Smooth muscle cell of the umbilical artery (primary cell): ENCODE results near the gene RNF151. TPM values are rescaled to one million over a fixed set of nuclear protein-coding genes. Genes with fewer than 3 reads are reported as not detected.

ENCODE experiments used
- total RNA-seq: library from RNA; depleted of rRNA; stranded (reverse); fragments of >200 nt; gene quantifications from 2 replicates; pipeline ENCODE4 v1.2.3, GENCODE V29; 2014

The RNF151 gene, protein sequence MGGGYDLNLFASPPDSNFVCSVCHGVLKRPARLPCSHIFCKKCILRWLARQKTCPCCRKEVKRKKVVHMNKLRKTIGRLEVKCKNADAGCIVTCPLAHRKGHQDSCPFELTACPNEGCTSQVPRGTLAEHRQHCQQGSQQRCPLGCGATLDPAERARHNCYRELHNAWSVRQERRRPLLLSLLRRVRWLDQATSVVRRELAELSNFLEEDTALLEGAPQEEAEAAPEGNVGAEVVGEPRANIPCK
- total RNA-seq, result not detected in 2 replicates

DNA sequence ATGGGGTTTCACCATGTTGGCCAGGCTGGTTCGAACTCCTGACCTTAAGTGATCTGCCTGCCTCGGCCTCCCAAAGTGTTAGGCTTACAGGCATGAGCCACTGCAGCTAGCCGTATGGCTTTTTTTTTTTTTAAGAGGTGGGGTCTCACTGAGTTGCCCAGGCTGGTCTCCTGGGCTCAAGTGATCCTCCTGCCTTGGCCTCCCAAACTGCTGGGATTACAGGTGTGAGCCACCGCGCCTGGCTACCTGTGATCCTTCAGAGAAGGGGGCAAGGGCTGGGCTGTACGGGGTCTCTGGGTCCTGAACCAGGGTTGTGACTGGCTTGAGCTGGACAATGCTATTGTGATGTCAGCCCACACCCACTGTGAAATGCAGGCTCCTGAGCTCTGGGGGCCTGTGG is at the start of gene RNF151:
Gene RNF151, plus strand, starts transcription at position 397 of the 400 bp plus-strand sequence. CDS start 26 bp downstream, outside the sequence.

DNA sequence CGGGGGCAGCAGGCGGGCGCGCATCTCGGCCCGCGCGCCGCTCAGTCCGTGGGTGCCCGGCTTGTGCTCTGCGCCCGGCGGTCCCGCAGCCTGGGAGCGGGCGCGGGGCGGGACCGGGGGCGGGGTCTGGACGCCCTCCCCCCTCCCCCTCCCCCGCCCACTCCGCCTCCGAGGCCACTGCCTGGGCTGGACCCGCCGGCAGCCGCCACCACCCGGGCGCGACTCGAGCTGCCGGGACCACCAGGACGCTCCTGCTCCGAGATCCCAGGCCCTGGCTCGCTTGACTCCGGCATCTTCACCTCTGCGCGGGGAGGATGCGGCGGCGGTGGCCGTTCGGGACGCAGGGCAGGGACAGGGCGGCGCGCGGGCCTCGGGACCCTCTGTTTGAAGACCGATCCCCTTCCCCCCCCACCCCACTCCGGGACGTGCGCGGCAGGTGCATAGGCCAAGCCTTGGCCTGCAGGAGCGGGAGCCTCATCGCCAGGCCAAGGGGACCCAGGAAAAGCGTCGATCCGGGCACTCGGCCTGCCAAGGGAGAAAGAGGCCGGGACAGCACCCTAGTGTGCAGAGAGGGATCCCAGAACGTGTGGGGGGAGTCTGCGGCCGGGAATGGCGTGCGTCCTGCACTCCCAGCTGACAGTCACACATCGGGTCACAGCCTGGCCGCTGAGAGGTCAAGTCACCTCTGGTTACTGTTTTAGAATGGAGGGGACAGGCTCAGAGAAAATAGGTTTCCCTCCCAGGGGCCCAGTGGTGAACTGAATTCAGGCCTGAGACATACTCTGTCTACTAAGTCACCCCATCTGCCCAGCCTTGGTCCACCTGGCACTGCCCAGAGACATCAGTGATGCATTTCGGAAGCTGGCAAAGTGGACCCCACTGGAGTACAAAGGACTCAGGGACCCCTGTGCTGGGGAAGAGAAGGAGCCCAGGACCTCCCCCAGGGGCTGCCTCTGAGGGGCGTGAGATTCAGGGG is 48.0 kb upstream of the RNF151 start, which contains the start of gene HS3ST6:
Gene HS3ST6, minus strand, starts transcription at position 65 of the 976 bp plus-strand sequence. CDS start 92 bp downstream, outside the sequence.

DNA sequence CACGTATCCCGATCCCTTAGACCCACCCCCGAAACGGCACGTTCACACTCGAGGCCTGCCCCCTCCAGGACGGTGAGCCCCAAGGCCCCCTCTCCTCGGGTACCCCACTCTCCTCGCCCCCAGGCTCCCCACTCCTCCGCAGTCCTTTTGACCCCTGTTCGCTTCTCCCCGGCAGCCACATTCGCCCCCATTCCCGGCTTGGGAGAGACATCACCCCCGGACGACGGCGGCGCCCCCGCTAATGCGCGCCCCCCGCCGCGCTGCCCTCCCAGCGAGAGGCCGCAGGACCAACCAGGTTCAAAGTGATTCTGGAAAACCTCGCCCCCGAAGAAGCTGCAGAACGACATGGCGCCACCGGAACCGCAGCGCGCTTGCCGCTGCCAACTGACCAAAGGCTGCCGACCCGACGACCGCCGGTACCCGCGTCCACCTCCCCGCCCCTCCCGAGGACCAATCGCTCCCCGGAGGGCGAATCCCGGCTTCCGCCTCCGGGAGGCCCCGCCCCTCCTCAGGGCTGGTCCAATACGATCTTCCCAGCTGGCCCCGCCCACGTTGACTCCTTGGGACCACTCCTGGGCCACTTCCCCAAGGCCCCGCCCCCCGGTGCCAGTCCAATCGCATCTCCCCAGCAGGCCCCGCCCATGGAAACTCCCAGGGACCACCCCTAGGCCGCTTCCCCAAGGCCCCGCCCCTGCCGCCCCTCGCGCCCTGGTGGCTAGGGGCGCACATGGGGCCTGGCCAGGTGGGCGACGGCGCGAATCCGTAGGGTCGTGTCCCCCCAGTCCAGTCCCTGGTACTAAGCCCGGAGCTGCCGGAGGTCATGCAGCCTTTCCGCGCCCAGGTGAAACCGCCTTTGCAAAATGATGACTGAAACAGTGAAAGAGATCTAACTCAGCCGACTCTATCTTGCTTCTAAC is 23.6 kb upstream of the RNF151 start, which contains the start of gene MSRB1:
Gene MSRB1, minus strand, starts transcription at position 390 of the 917 bp plus-strand sequence. Its CDS starts 43 bp downstream, at position 347.

DNA sequence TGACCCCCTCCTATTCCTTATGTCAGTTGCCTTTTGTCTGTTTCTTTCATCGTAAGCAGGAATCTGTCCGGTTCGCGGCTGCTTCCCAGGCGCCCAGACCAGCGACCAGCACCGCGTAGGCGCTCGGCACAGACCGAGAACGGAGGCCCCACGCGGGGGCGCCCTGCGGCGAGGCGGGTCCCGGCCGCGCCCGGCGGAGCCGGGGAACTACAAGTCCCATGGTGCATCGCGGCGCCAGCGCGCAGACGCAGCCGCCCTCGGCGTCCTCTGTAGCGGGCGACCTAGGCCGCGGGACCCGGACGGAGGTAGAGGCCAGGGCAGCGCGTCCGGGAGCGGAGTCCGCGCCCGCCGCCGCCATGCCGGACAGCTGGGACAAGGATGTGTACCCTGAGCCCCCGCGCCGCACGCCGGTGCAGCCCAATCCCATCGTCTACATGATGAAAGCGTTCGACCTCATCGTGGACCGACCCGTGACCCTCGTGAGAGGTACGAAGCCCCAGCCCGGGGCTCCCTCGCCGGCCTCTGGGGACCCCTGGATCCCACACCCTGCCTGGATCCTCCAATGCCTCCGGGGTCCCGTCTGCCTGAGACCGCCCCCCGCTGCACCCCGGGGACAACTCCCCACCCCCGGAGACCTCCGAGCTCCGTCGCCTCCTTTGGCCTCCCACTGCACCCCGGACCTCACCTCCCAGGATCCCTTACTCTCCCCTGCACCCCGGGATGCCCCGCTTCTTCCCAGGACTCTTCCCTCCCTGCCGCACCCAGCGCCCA is 7.2 kb upstream of the RNF151 start, which contains the start of gene NDUFB10:
Gene NDUFB10, plus strand, starts transcription at position 270 of the 771 bp plus-strand sequence. Its CDS starts 87 bp downstream, at position 357.

DNA sequence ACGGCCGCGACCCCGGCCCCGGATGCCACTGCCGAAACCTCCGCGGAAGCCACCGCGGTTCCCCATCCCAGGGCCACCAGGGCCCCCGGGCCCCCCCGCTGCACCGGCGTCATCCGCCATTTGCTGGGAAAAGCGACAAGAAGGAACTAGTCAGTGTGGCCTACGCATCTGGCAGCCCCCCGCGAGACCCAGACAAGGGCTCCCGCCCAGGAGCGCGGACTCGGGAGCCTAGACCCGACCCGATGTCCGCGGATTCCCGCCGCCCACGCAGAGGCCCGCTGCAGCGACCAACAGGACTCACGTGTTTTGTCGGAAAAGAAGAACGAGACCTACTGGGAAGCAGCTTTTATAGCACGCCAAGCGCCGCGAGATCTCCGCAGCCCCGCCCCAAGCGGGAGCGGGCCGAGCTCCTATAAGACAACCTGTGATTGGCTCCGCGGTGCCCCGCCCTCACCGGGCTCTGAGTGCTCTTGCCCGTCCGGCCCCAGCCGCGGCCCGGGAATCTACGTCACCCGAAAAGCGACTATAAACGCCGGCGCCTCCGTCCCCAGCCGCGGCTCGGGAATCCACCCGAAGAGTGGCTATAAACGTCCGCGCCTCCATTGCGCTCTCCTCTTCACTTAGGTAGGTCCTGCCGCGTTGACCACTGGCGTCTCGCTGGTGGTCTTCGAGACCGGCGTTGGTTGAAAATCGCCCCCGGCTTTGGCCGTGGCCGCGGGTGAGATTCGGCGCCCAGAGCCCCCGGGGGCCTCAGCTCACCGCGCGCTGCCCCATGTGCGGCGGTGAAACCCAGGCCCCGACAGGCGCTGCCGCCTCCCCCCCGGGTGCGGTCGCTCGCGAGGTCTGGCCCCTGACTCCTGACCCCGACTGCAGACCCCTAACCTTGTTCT is 1.9 kb upstream of the RNF151 start, which contains the start of gene RPS2:
Gene RPS2, minus strand, starts transcription at position 321 of the 890 bp plus-strand sequence. Its CDS starts 201 bp downstream, at position 120.

DNA sequence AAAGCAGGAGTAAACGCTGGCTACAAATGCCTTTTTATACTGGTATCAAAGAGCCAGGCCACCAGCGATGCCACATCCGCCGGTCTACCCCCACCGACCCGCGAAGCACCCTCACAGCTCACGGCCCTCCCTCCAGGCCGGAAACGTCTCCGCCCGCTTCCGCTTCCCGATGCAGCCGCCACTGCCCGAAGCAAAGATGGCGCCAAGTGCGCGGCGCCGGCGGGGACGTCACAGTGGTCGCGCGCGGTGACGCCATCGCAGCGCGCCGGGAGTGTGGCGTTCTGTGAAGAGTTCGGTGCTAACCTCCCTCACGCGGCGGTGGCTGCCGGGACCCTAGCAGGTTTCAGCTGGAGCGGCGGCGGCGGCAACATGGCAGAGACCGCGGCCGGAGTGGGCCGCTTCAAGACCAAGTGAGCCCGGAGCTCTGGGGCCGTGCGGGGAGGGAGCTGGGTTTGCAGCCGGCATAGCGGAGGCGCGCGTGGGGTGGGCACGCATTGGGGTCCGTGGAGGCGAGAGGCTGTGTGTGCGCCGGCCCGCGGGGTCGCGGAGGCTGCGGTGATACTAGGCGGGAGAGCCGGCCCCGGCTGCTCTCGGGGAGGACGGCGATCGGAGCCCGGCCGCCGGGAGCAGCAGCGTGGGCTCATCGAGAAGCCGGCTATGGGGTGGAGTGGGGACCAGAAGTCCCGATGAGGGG is 5.3 kb downstream of the RNF151 start, which contains the start of gene TBL3:
Gene TBL3, plus strand, starts transcription at position 258 of the 694 bp plus-strand sequence. Its CDS starts 112 bp downstream, at position 370.

DNA sequence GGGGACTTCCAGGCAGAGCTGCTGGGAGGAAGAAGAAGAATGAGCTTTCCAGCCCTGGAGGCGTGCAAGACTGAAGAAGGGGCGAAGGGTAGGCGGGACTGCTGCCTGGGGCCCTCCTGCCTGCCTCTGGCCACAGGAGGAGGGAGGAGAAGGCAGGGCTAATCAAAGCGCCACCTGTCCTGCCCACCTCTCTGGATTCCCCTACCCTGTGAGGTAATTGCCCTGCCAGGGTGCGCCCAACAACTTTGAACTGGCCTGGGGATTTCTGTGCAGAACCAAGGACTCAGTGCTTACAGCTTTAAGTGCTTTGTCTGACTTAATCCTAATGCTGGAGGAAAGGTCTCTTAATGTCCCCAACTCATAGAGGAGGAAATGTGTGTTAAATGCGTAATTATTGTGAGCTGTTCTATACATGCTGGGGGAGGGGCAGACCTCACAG is 14.8 kb downstream of the RNF151 start, which contains the start of gene NOXO1:
Gene NOXO1, minus strand, starts transcription at position 72 of the 439 bp plus-strand sequence. CDS start 290 bp downstream, outside the sequence.

DNA sequence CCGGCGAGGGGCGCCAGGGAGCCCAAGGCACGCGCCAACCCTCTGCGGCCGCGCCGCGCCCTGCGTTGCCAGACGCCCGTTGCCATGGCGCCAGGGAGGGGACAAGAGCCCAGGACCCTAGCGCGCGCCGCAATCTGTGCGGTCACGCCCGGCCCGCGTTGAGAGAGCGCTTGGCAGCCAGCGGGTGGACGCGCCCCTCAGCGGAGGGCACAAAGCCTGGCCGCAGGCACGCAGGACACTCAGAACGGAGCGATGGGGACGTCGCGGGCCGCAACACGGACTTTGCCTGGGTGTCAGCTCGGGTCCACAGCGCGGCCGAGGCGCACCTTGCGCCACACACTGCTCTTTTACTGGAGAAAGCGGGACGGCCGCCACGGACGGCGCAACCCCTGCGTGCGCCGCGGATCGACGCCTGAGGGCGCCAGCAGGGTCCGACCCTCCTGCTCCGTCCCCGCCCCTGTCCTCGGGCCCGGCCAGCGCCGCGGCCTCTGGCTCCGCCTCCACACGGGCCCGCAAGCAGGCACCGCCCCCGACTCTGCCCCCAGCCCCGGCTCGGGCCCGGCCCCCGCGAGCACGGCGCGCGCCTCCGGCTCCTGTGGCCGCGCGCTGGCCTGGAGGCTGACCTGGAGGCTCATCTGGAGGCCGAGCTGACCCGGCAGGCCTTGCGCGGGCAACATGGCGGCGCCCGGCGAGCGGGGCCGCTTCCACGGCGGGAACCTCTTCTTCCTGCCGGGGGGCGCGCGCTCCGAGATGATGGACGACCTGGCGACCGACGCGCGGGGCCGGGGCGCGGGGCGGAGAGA is 17.1 kb downstream of the RNF151 start, which contains the start of gene GFER:
Gene GFER, plus strand, starts transcription at position 650 of the 803 bp plus-strand sequence. Its CDS starts 26 bp downstream, at position 676.

DNA sequence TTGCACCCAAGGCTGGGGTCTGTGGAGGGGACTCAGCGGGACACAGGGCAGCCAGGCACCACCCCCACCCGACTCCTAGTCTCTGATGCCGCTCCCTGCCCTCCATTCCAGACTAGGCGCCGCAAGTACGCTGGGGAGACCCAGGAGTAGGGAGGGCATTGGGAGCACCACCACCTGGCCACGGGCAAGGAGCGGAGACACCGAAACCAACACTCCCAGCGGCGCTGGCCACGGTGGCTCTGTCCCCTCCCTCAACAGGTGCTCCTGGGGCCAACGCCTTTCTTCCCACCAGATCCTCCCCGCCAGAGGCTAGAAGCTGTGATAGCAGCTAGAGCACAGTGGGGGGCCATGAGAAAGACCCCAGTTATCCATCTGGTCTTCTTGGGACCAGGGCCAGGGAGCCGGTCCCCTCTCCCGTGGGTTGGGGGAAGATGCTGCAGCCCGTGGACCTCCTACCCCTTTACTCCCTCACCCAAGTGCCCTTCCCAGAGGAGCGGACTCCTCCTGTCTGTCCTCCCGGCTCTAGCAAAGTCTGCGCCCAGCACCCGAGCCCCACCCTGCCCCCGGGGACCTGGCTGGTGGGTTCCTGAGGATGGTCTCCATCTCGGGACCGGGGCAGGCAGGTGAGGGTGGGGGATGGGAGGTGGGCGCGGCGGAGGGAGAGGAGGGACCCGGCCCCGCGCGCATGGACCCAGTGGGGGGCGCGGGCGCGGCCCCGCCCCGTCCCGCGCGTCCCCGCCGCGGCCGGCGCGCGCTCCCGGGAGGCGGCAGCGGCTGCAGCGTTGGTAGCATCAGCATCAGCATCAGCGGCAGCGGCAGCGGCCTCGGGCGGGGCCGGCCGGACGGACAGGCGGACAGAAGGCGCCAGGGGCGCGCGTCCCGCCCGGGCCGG is 22.8 kb downstream of the RNF151 start, which contains the start of gene SYNGR3:
Gene SYNGR3, plus strand, starts transcription at position 762 of the 892 bp plus-strand sequence. CDS start 133 bp downstream, outside the sequence.

DNA sequence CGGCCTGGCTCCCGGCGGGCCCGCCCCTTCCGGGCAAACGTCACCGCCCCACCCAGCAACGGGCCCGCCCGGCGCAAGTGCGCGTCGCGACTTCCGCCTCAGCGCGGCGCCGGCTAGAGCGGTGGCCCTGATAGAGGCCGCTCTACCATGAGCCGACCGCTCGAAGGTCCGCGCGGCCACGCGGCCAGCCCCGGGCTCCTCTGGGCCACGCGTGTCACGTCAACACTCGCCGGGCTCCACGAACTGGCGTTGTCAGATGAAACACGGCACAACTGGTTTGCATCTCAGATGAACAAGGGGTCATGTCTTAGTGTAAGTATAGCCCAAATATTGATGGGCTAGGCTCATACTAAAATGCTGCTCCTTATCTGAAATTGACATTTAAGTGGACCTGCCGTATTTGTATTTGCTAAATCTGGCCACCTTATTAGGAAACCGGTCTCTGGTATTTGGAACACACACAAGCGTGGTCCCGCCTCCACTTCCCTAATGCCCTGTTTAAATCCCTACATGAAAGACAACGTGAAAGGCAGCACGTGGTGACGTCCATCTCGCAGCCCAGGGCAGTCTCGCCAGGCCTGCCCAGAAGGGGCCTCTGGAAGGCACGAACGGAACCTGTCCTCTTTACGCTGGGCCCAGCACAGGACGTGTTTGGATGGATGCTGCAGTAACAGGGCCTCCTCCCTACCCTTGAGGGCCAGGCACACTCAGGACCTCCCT is 43.3 kb downstream of the RNF151 start, which contains the start of gene ZNF598:
Gene ZNF598, minus strand, starts transcription at position 31 of the 720 bp plus-strand sequence.

Other genes with a start within 250 kb of the RNF151 start
- gene NME3, start 195.3 kb upstream of the RNF151 start, total RNA-seq, result 54.8 and 102 TPM in 2 replicates
- 17.2 and 20.9 TPM in 2 replicates for gene EME2, start 194.0 kb upstream of the RNF151 start, total RNA-seq
- 57.5 and 73.0 TPM in 2 replicates for gene MRPS34, start 193.7 kb upstream of the RNF151 start, total RNA-seq
- gene SPSB3, start 184.3 kb upstream of the RNF151 start, total RNA-seq, result 24.1 and 30.9 TPM in 2 replicates
- gene NUBP2, start 183.9 kb upstream of the RNF151 start, total RNA-seq, result 52.0 and 60.9 TPM in 2 replicates
- gene IGFALS, start 173.2 kb upstream of the RNF151 start, total RNA-seq, result not detected in 2 replicates
- gene HAGH, start 140.0 kb upstream of the RNF151 start, total RNA-seq, result 54.9 and 57.3 TPM in 2 replicates
- gene FAHD1, start 139.7 kb upstream of the RNF151 start, total RNA-seq, result 57.6 and 61.4 TPM in 2 replicates
- not detected in 2 replicates for gene MEIOB, start 94.7 kb upstream of the RNF151 start, total RNA-seq
- gene HS3ST6, start 48.4 kb upstream of the RNF151 start, total RNA-seq, result not detected in 2 replicates
- gene MSRB1, start 23.7 kb upstream of the RNF151 start, total RNA-seq, result 4.1 and 6.2 TPM in 2 replicates
- gene RPL3L, start 12.2 kb upstream of the RNF151 start, total RNA-seq, result not detected in 2 replicates
- 91.1 and 110 TPM in 2 replicates for gene NDUFB10, start 7.3 kb upstream of the RNF151 start, total RNA-seq
- 1,386 and 1,428 TPM in 2 replicates for gene RPS2, start 2.0 kb upstream of the RNF151 start, total RNA-seq
- gene TBL3, start 5.2 kb downstream of the RNF151 start, total RNA-seq, result 26.4 and 59.3 TPM in 2 replicates
- under 0.01 and 0.28 TPM in 2 replicates for gene NOXO1, start 14.6 kb downstream of the RNF151 start, total RNA-seq
- gene GFER, start 17.3 kb downstream of the RNF151 start, total RNA-seq, result 11.1 and 14.3 TPM in 2 replicates
- 3.6 and 7.3 TPM in 2 replicates for gene SYNGR3, start 23.1 kb downstream of the RNF151 start, total RNA-seq
- 13.1 and 29.6 TPM in 2 replicates for gene ZNF598, start 43.0 kb downstream of the RNF151 start, total RNA-seq
- gene NPW, start 52.9 kb downstream of the RNF151 start, total RNA-seq, result 0.30 and 0.65 TPM in 2 replicates
- 19.0 and 24.5 TPM in 2 replicates for gene NHERF2, start 60.0 kb downstream of the RNF151 start, total RNA-seq
- 15.3 and 25.2 TPM in 2 replicates for gene NTHL1, start 81.0 kb downstream of the RNF151 start, total RNA-seq
- 60.9 and 71.0 TPM in 2 replicates for gene TSC2, start 81.1 kb downstream of the RNF151 start, total RNA-seq
- gene PKD1, start 169.0 kb downstream of the RNF151 start, total RNA-seq, result 188 and 249 TPM in 2 replicates
- 2.3 and 3.0 TPM in 2 replicates for gene RAB26, start 181.8 kb downstream of the RNF151 start, total RNA-seq
- 51.4 and 89.8 TPM in 2 replicates for gene TRAF7, start 188.9 kb downstream of the RNF151 start, total RNA-seq
- 0.30 and 0.92 TPM in 2 replicates for gene CASKIN1, start 229.7 kb downstream of the RNF151 start, total RNA-seq
- gene MLST8, start 238.6 kb downstream of the RNF151 start, total RNA-seq, result 19.6 and 25.8 TPM in 2 replicates
- gene BRICD5, start 244.0 kb downstream of the RNF151 start, total RNA-seq, result 2.1 and 9.6 TPM in 2 replicates
- 12.8 and 16.4 TPM in 2 replicates for gene PGP, start 248.0 kb downstream of the RNF151 start, total RNA-seq